Measurements from ENCODE around the gene NACC1.
A peak's percentile ranks its signal among the peaks of the same experiment; 100 is the strongest.

The NACC1 gene

GRCh38 chr19:13082192-13083007 is 35.7 kb upstream of the NACC1 start:
- FAIRE-seq: no peak
- TF ChIP-seq CTCF (IDR thresholded peaks at IDR 0.05; ENCODE audit: insufficient read depth, missing control alignments): peak; percentile 4

GRCh38 chr19:13083008-13083404 is 35.1 kb upstream of the NACC1 start:
- no peak for TF ChIP-seq CTCF (IDR thresholded peaks at IDR 0.05; ENCODE audit: insufficient read depth, missing control alignments)
- DNase-seq (ENCODE audit: insufficient read length, low spot score) (no peak), FAIRE-seq (no peak)

More at GRCh38 chr19:13082192-13083007, 35.7 kb upstream of the NACC1 start:
- peak; percentile 76 for DNase-seq (ENCODE audit: insufficient read length, low spot score)

DNA sequence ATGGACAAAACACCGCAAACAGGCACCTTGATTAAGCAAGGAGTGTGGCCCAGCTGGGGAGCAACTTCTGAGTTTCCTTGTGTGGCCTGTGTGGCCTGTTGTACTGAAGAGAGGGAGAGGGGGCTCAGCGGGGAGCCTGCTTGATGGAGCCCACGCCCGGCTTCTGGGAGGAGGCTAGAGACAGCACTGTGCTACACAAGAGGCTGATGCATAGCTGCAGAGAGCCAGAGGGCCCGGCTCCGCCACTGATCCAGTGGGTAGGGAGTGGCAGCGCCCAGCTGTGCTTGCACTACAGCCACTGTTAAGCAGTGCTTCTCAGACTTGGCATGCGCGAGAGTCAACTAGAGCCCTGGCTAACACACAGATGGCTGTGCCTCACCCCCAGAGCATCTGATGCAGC is 34.4 kb upstream of the NACC1 start:
- no peak for FAIRE-seq
- TF ChIP-seq CTCF (IDR thresholded peaks at IDR 0.05; ENCODE audit: insufficient read depth, missing control alignments): no peak

GRCh38 chr19:13085666-13086065 is 32.4 kb upstream of the NACC1 start:
- TF ChIP-seq CTCF (IDR thresholded peaks at IDR 0.05; ENCODE audit: insufficient read depth, missing control alignments): no peak
- FAIRE-seq (no peak), DNase-seq (ENCODE audit: insufficient read length, low spot score) (no peak)

More for the DNA sequence above, 34.4 kb upstream of the NACC1 start:
- no peak for DNase-seq (ENCODE audit: insufficient read length, low spot score)

GRCh38 chr19:13086341-13086740 is 31.7 kb upstream of the NACC1 start:
- FAIRE-seq (no peak), DNase-seq (ENCODE audit: insufficient read length, low spot score) (no peak)
- no peak for TF ChIP-seq CTCF (IDR thresholded peaks at IDR 0.05; ENCODE audit: insufficient read depth, missing control alignments)

- FAIRE-seq (no peak), DNase-seq (ENCODE audit: insufficient read length, low spot score) (no peak)
- TF ChIP-seq CTCF (IDR thresholded peaks at IDR 0.05; ENCODE audit: insufficient read depth, missing control alignments): no peak
Measured at GRCh38 chr19:13087295-13087694, 30.8 kb upstream of the NACC1 start.

DNA sequence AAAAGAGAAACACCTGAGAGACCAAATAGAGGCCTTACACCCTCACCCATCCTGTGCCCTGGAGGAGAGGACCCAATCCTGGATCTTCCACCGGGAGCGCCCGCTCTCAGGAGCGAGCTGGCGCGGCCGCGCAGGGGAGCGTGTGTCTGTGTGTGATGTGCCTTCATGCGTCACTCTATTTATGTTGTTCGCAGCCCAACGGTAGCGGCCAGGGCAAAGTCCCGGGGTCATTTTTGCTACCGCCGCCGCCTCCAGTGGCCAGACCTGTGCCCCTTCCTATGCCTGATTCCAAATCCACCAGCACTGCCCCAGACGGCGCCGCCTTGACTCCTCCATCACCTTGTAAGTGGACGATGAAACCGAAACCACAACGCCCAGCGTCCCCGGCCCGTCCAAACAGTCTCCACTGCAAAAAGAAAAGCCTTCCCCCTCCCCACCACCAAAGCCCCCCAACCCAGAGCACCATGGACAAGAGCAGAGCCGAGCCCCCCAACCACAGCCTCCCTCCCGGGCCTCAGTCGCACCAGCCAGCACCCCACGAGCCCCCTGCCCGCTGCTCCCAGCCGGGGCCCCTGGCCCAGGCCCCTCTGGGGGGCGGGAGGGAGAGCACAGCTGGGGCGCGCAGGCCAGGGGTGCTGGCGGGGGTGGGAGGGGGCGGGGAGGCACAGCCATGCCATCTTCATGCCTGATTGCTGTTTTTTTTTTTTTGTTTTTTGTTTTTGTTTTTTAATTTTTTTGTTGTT is 30.1 kb upstream of the NACC1 start:
- FAIRE-seq: no peak
- DNase-seq (ENCODE audit: insufficient read length, low spot score): no peak

More for the DNA sequence above, 30.1 kb upstream of the NACC1 start:
- no peak for TF ChIP-seq CTCF (IDR thresholded peaks at IDR 0.05; ENCODE audit: insufficient read depth, missing control alignments)

Measured in D721Med (cell line).